Stimulated activated CD8-positive, alpha-beta memory T cell treated with anti-CD3 and anti-CD28 coated beads, Interleukin-4, amount 100 ng/mL, for 1 hour (primary cell): ENCODE data around the gene MAGEB3.
"Not testable (repeated sequence)": the region's sequence is repeated elsewhere in the genome, so short reads cannot be mapped to it uniquely, and the experiment has no call there.

ENCODE experiments used
- DNase-seq, 2 donors: peaks; one replicate each; pipeline ENCODE4 v3.0.0-alpha.2; 2020; ENCODE audit warnings: low read depth in 2 of 2, low spot score in 1 of 2

Gene MAGEB3

GRCh38 chrX:30230395-30230794 lies at the start of gene MAGEB3:
TSS of gene MAGEB3 (plus strand) at chrX:30230657. CDS start at chrX:30235925, 5,268 bp downstream.
- DNase-seq, result no peak

- no peak for DNase-seq
These were observed 49.1 kb upstream of the MAGEB3 start for GRCh38 chrX:30181353-30181752.

- DNase-seq, result no peak
These were observed 46.9 kb upstream of the MAGEB3 start for GRCh38 chrX:30183554-30183953.

- DNase-seq, result no peak
These were observed 40.0 kb upstream of the MAGEB3 start for GRCh38 chrX:30190426-30190825.

DNA sequence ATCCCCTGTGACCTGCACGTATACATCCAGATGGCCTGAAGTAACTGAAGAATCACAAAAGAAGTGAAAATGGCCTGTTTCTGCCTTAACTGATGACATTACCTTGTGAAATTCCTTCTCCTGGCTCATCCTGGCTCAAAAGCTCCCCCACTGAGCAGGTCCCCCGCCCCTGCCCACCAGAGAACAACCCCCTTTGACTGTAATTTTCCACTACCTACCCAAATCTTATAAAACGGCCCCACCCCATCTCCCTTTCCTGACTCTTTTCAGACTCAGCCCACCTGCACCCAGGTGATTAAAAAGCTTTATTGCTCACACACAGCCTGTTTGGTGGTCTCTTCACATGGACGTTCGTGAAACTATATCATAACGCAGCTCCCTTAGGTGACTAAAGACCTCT lies 36.5 kb upstream of the MAGEB3 start:
- DNase-seq, result not testable (repeated sequence)

DNA sequence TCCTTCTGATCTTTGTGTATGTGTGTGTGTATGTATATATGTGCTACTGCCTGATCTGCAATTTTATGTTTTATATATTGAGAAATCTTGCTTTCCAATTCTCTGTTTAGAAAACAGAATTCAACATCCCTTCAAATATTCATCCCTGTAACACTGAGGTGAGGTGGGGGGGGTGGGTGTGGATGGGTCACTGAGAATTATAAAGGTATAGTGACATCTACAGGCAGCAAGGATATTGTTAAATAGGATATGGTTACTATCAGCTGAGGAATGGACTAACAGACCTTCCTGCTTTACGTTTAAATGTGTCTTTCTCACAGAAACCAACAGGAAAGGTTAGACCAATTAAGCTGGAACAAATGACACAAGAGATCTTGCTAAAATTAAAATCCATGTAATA lies 34.1 kb upstream of the MAGEB3 start:
- no peak for DNase-seq

- no peak for DNase-seq
These were observed 18.3 kb upstream of the MAGEB3 start for GRCh38 chrX:30212172-30212571.

DNA sequence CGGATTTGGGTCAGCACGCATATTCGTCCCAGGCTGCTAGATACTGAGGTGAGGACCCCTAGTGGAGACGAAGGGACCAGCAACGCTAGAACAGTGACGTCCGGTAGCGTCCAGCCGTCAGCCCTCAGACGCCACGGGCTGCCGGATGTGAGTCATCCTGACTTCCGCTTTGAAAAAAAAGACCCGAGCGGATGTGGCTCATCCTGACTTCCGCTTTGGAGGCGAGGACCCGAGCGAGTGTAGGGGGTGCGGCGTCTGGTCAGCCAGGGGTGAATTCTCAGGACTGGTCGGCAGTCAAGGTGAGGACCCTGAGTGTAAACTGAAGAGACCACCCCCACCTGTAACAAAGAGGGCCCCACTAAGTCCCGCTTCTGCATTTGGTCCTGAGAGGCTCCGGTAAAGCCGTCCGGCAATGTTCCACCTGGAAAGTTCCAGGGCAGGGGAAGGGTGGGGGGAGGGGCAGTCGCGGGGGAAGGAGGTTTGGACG lies 15.1 kb upstream of the MAGEB3 start, which contains the start of gene MAGEB2:
TSS of gene MAGEB2 (plus strand) at position 207 of the 487 bp plus-strand sequence. CDS start 3,018 bp downstream, outside the sequence.
- no peak for DNase-seq

DNA sequence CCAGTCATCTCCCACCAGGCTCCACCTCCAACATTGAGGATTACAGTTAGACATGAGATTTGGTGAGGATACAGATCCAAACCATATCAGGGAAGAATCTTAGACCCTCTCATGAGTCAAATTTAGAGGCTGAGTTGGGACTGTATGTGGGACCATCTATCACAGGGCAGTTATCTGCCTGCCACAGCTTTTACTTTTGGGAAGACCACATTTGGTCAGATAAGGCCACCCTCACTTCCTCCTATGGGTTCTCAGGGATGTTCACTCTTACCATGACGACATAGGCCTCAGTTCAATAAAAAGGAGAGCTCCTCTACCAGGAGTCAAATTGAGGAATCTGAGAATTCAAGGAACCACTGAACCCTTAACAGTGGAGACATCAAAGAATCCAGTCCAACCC lies 13.0 kb upstream of the MAGEB3 start:
- DNase-seq, result no peak

DNA sequence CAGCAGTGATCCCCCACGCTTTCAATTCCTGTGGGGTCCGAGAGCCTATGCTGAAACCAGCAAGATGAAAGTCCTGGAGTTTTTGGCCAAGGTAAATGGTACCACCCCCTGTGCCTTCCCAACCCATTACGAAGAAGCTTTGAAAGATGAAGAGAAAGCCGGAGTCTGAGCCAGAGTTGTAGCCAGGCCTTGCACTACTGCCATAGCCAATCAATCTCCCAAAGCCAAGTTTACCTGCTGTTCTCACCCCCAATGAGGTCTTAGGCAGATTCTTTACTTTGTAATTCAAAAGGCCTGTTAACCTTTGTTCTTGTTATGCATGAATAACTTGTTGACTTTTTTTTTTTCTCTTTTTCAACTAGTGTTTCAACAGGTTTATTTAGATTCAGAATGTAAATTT lies 11.1 kb upstream of the MAGEB3 start:
- DNase-seq, result no peak

- no peak for DNase-seq
These were observed 9.8 kb upstream of the MAGEB3 start for GRCh38 chrX:30220661-30221060.

- DNase-seq, result no peak
These were observed 5.9 kb upstream of the MAGEB3 start for GRCh38 chrX:30224536-30224935.

- no peak for DNase-seq
These were observed 1.9 kb upstream of the MAGEB3 start for GRCh38 chrX:30228526-30228925.

DNA sequence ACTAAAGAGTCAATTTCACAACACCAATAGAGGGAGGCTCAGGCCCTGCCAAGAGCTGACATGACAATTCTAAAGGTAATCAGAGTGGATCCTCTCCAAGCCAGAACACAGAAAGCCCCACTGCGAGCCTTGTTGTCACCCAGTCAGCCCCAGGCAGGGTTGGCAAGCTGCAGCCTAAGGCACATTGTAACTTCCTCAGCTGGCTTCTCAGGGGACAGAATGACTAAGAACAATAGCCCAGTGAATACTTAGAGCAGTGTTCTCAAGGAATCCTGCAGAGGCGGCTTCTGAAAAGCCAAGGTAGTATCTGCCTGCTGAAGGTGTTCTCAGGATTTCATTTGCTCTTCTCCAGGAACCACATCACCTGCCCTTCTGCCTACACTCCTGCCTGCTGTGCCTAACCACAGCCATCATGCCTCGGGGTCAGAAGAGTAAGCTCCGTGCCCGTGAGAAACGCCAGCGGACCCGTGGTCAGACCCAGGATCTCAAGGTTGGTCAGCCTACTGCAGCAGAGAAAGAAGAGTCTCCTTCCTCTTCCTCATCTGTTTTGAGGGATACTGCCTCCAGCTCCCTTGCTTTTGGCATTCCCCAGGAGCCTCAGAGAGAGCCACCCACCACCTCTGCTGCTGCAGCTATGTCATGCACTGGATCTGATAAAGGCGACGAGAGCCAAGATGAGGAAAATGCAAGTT lies 11.4 kb downstream of the MAGEB3 start, which contains the start of gene MAGEB4:
TSS of gene MAGEB4 (plus strand) at position 277 of the 692 bp plus-strand sequence. CDS start at position 413, 136 bp downstream.
- no peak for DNase-seq

DNA sequence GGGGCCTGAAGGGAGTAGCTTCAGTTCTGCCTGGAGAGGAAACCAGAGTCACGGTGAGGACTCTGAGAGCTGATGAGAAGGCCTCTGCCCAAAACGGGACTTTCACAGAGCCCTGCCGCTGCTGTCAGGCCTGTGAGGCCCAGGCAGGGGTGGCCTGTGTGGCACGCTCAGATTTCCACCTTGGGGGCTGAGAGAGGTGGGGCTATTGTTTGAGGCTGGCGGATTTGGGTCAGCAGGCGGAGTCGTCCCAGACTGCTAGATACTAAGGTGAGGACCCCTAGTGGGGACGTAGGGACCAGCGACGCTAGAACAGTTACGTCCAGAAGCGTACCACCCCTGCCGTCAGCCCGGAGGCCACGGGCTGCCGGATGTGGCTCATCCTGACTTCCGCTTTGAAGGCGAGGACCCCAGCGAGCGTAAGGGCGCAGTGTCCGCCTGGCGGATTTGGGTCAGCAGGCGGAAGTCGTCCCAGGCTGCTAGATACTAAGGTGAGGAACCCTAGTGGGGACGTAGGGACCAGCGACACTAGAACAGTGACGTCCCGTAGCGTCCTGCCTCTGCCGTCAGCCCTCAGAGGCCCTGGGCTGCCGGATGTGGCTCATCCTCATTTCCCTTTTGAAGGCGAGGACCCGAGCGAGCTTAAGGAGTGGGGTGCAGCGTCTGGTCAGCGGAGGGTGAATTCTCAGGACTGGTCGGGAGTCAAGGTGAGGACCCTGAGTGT lies 16.5 kb downstream of the MAGEB3 start, which contains the start of gene MAGEB1:
TSS of gene MAGEB1 (plus strand) at position 378 of the 721 bp plus-strand sequence. CDS start 3,348 bp downstream, outside the sequence.
- DNase-seq, result no peak

DNA sequence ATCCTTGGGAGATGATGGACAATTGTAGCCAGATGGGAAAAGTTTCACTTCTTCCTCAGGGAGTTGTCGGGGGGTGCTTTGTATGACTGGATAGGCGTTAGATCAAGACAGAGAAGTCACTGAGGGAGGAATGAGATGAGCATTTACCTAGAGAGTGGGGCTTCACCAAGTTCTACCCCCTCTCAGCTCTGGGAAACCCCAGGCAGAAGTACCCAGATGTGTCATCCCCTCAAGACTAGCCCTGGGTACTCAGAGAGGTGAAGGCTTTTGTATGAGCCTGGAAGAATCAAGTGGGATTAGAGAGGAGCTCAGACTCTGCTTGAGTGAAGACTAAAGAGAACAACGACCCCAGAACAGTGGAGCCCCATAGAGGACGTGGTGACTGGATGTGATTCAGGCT lies 18.4 kb downstream of the MAGEB3 start:
- DNase-seq, result no peak

GRCh38 chrX:30253257-30253656 lies 22.8 kb downstream of the MAGEB3 start:
- no peak for DNase-seq

DNA sequence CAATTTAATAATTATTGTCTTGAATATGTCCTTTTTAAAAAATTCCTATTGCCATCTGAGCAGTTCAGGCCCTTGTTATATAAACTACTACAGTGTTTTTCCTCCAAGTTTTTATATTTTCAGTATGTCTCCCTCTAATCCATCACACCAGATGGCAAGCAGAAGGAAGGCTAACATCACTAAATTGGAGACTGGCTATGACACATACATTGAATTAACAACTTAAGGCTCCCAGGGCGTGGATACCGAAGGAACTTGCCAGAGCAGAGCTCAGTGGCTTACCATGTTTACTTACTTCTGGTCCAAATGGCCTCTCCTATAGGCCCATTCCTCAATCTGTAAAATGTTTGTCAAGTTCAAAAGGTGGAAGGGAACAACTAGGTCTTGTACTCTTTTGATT lies 29.5 kb downstream of the MAGEB3 start:
- DNase-seq, result no peak

GRCh38 chrX:30261012-30261411 lies 30.6 kb downstream of the MAGEB3 start:
- DNase-seq, result no peak

- no peak for DNase-seq
These were observed 32.3 kb downstream of the MAGEB3 start for GRCh38 chrX:30262763-30263162.

DNA sequence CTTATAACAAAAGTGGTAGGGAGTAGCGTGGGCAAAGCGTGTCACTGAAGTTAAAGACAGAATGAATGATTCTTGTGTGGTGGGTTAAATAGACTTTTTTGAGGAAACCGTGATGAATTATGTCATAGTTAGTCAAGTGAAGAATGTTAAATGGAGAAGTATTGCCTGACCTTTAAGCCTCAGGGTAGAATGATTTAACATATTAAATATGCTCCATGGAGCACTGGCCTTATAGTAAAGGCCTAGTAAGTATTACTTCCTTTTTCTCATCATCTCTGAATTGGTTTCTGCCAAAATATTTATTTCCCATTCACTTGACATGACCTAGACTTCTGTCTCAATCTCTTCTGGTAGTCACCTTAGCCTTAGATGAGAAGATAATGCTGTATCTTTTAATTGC lies 40.2 kb downstream of the MAGEB3 start:
- no peak for DNase-seq

- DNase-seq, result no peak
These were observed 45.0 kb downstream of the MAGEB3 start for GRCh38 chrX:30275498-30275897.
